IMR-90 (cell line): ENCODE results near the gene TXNDC5. TPM values are rescaled to one million over a fixed set of nuclear protein-coding genes. Genes with fewer than 3 reads are reported as not detected.

Experiments used
- ATAC-seq: fragments of 200-7000 bp; cut with Tn5 transposase; 2 replicates; pipeline ENCODE4 v1.9.1; 2020; ENCODE audit warnings: low read depth, mild to moderate bottlenecking, moderate library complexity
- BruUV-seq: library from RNA; stranded (reverse); fragments of 400-500 nt; replicated peaks from 2 replicates; lab custom pipeline; 2021; lab: Mats Ljungman, UMichigan
- CTCF ChIA-PET: fragments of 300-600 bp; formaldehyde crosslinking; extraction: SDS; loops from one replicate; lab custom pipeline; 2021; ENCODE audit warnings: antibody characterized with exemption; lab: Yijun Ruan, JAX
- POLR2A ChIA-PET: fragments of 300-600 bp; sonication (Branson Sonifier 250); formaldehyde crosslinking; loops from one replicate; lab custom pipeline; 2022; ENCODE audit warnings: antibody characterized with exemption; ENCODE audit not compliant: unreplicated experiment; lab: Charles Lee
- DNase-seq: peaks from one replicate; pipeline ENCODE4 v3.0.0; 2013
- H2AFZ ChIP-seq: replicated peaks from 2 replicates; pipeline ENCODE3; 2013; ENCODE audit warnings: low read length, mild to moderate bottlenecking; ENCODE audit not compliant: poor library complexity
- H2AK5ac ChIP-seq: 2 replicates; pipeline ENCODE4 v1.6.1; 2013; ENCODE audit warnings: low read depth, low read length, inconsistent platforms
- H2AK9ac ChIP-seq: replicated peaks from 2 replicates; pipeline ENCODE3; 2013; ENCODE audit warnings: mild to moderate bottlenecking, low read depth, low read length, moderate library complexity; ENCODE audit not compliant: poor library complexity
- H2BK120ac ChIP-seq: 2 replicates; pipeline ENCODE4 v1.6.1; 2013; ENCODE audit warnings: low read depth, low read length, inconsistent platforms
- H2BK15ac ChIP-seq: 3 replicates; pipeline ENCODE4 v1.6.1; 2013; ENCODE audit warnings: low read depth, low read length, inconsistent platforms
- H2BK20ac ChIP-seq: 2 replicates; pipeline ENCODE4 v1.6.1; 2013; ENCODE audit warnings: low read depth, mild to moderate bottlenecking, inconsistent platforms, low read length, moderate library complexity
- H2BK5ac ChIP-seq: 2 replicates; pipeline ENCODE4 v1.6.1; 2013; ENCODE audit warnings: mild to moderate bottlenecking, low read depth, low read length, inconsistent platforms; ENCODE audit not compliant: poor library complexity, severe bottlenecking
- H3K14ac ChIP-seq: replicated peaks from 2 replicates; pipeline ENCODE4 v1.6.1; 2013; ENCODE audit warnings: low read depth, low read length, inconsistent platforms
- H3K18ac ChIP-seq: 2 replicates; pipeline ENCODE4 v1.6.1; 2013; ENCODE audit warnings: low read depth, low read length, control low read depth
- H3K23ac ChIP-seq: 2 replicates; pipeline ENCODE4 v1.6.1; 2013; ENCODE audit warnings: low read depth, low read length, inconsistent platforms
- H3K27ac ChIP-seq: 2 replicates; pipeline ENCODE4 v1.5.1; 2013; ENCODE audit warnings: mild to moderate bottlenecking, control low read depth, low read length; ENCODE audit not compliant: insufficient read depth
- H3K27me3 ChIP-seq: 2 replicates; pipeline ENCODE4 v1.6.1; 2013; ENCODE audit warnings: low read length; ENCODE audit not compliant: control insufficient read depth, insufficient read depth
- H3K36me3 ChIP-seq: 2 replicates; pipeline ENCODE4 v1.6.1; 2013; ENCODE audit warnings: low read length, mixed read lengths; ENCODE audit not compliant: control insufficient read depth, insufficient read depth
- H3K4ac ChIP-seq: 2 replicates; pipeline ENCODE4 v1.6.1; 2013; ENCODE audit warnings: low read depth, low read length, inconsistent platforms
- H3K4me1 ChIP-seq: 2 replicates; pipeline ENCODE4 v1.6.1; 2013; ENCODE audit warnings: low read length, mixed read lengths; ENCODE audit not compliant: control insufficient read depth, insufficient read depth
- H3K4me2 ChIP-seq: 2 replicates; pipeline ENCODE4 v1.6.1; 2013; ENCODE audit warnings: low read depth, mild to moderate bottlenecking, control low read depth, low read length, moderate library complexity
- H3K4me3 ChIP-seq: 2 replicates; pipeline ENCODE4 v1.5.1; 2013; ENCODE audit warnings: low read depth, mild to moderate bottlenecking, control low read depth, low read length, moderate library complexity; ENCODE audit not compliant: insufficient read depth
- H3K56ac ChIP-seq: 2 replicates; pipeline ENCODE4 v1.6.1; 2013; ENCODE audit warnings: low read length, inconsistent platforms; ENCODE audit not compliant: insufficient read depth; ENCODE audit errors: extremely low read depth
- H3K79me1 ChIP-seq, 2 experiments: 2 replicates each; pipeline ENCODE4 v1.6.1; 2013; ENCODE audit warnings: low read length in 2 of 2, inconsistent platforms in 1 of 2, low read depth in 1 of 2
- H3K9ac ChIP-seq: 2 replicates; pipeline ENCODE4 v1.6.1; 2013; ENCODE audit warnings: low read depth, low read length, control low read depth
- H3K9me1 ChIP-seq: 2 replicates; pipeline ENCODE4 v1.6.1; 2013; ENCODE audit warnings: low read length, inconsistent platforms; ENCODE audit not compliant: insufficient read depth
- H3K9me3 ChIP-seq: 2 replicates; pipeline ENCODE4 v1.6.1; 2013; ENCODE audit warnings: low read length; ENCODE audit not compliant: control insufficient read depth, insufficient read depth
- H4K20me1 ChIP-seq: 2 replicates; pipeline ENCODE4 v1.6.1; 2013; ENCODE audit warnings: low read length, inconsistent platforms; ENCODE audit not compliant: insufficient read depth
- H4K5ac ChIP-seq: 2 replicates; pipeline ENCODE4 v1.6.1; 2013; ENCODE audit warnings: mild to moderate bottlenecking, low read depth, low read length, control low read depth
- H4K8ac ChIP-seq, 2 experiments: 2 replicates each; pipeline ENCODE4 v1.6.1; 2013; ENCODE audit warnings: low read depth in 2 of 2, low read length in 2 of 2, control low read depth in 1 of 2, inconsistent platforms in 1 of 2
- H4K91ac ChIP-seq: 2 replicates; pipeline ENCODE4 v1.6.1; 2013; ENCODE audit warnings: low read depth, low read length, inconsistent platforms; ENCODE audit not compliant: insufficient read depth
- CHD1 ChIP-seq: IDR thresholded peaks from 2 replicates; pipeline ENCODE4 v1.6.1; 2012; ENCODE audit warnings: low read depth, low read length, improper control_type of control experiment
- FOS ChIP-seq: fragments of 150-350 bp; IDR thresholded peaks from 2 replicates; pipeline ENCODE4 v1.6.1; 2016; ENCODE audit warnings: low read depth, low read length
- MAFK ChIP-seq: IDR thresholded peaks from 2 replicates; pipeline ENCODE4 v1.6.1; 2012; ENCODE audit warnings: low read depth, low read length, improper control_type of control experiment
- MAZ ChIP-seq: IDR thresholded peaks from 2 replicates; pipeline ENCODE4 v1.6.1; 2012; ENCODE audit warnings: low read depth, mild to moderate bottlenecking, low read length, improper control_type of control experiment, moderate library complexity, borderline replicate concordance
- POLR2A ChIP-seq: IDR thresholded peaks from 2 replicates; pipeline ENCODE4 v1.6.1; 2012; ENCODE audit warnings: mild to moderate bottlenecking, low read depth, low read length
- RCOR1 ChIP-seq: IDR thresholded peaks from 2 replicates; pipeline ENCODE4 v1.6.1; 2012; ENCODE audit warnings: mild to moderate bottlenecking, low read length, improper control_type of control experiment; ENCODE audit not compliant: insufficient replicate concordance
- RFX5 ChIP-seq: IDR thresholded peaks from 2 replicates; pipeline ENCODE4 v1.8.0; 2012; ENCODE audit warnings: low read depth, mild to moderate bottlenecking, low read length, moderate library complexity
- WGBS, 2 experiments: methylation state at CpG; one replicate each; pipeline versions ENCODE4 v1.1.5 to v1.1.7; 2013; ENCODE audit warnings: missing lambda C conversion rate in 2 of 2; ENCODE audit not compliant: insufficient read length in 1 of 2; ENCODE audit errors: extremely low coverage in 2 of 2; 5-methylcytosine and 5-hydroxymethylcytosine counted together
- dilution Hi-C: fragments of 300-500 bp; cut with HindIII; formaldehyde crosslinking; loops from one replicate; pipeline ENCODE4 v1.14.3; 2018; ENCODE audit warnings: low sequenced_read_pairs; ENCODE audit not compliant: unreplicated experiment
- in situ Hi-C: fragments of 300-500 bp; cut with MboI; formaldehyde crosslinking; loops from 3 replicates; pipeline ENCODE4 v1.14.3; 2019; ENCODE audit warnings: low sequenced_read_pairs, inconsistent platforms, mixed read lengths
- intact Hi-C: fragments of 100-400 bp; cut with micrococcal nuclease; formaldehyde crosslinking; loops from 2 replicates; pipeline ENCODE4 v1.10.0; 2022
- polyA plus RNA-seq, 3 experiments: library from polyadenylated mRNA; depleted of rRNA; stranded (reverse); fragments of >200 nt; gene quantifications; 2 replicates each; pipeline ENCODE4 v1.2.3, GENCODE V29; 2012; ENCODE audit warnings: low replicate concordance in 1 of 3
- total RNA-seq: library from RNA; depleted of rRNA; stranded (reverse); fragments of >200 nt; gene quantifications from 2 replicates; pipeline ENCODE4 v1.2.3, GENCODE V29; 2012
- TF ChIP-seq, protein P1 (sequence below): conservative IDR thresholded peaks from 2 replicates; pipeline ENCODE4 v1.5.1; 2012; ENCODE audit warnings: mild to moderate bottlenecking, low read depth, low read length, improper control_type of control experiment
- TF ChIP-seq, protein P2 (sequence below): fragments of 150-350 bp; IDR thresholded peaks from 2 replicates; pipeline ENCODE4 v1.6.1; 2016; ENCODE audit warnings: low read depth, mild to moderate bottlenecking, low read length, moderate library complexity, borderline replicate concordance

Gene TXNDC5
- total and polyA plus RNA-seq, 2 of the 4 experiments (the other 2 are of a cell fraction): 274 to 439 TPM

DNA sequence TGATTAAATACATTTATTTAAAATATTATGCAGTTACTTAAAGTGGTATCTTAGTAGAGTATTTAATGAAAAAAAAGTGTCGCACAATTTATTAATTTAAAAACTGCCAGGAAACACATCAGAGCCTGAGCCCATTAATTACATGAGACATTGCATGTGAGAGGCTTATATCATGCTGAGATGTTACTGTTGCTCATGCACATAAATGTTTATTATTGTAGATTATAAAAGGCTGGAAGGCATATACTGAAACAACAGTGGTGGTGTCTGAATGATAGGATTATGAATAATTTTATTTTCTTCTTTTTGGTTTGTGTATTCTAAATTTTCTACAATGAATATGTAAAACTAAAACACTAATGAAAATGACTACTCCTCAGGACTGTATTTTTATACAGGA, 45.7 kb upstream of the TXNDC5 start:
- BruUV-seq: no TSS peak
- H3K9ac ChIP-seq: no peak overlapping the region
- in situ Hi-C loops: no loop called here
- H3K4me2 ChIP-seq: no peak overlapping the region
- no peak overlapping the region for H3K4me3 ChIP-seq
- no peak overlapping the region for H3K14ac ChIP-seq
- no peak overlapping the region for H3K23ac ChIP-seq
- no peak overlapping the region for H2AK9ac ChIP-seq
- H4K5ac ChIP-seq: no peak overlapping the region
- no peak overlapping the region for H2BK5ac ChIP-seq
- H3K79me1 ChIP-seq: no peaks in the 10 kb centered on the region
- H3K9me3 ChIP-seq: no peaks in the 10 kb centered on the region
- no peak overlapping the region for H2BK15ac ChIP-seq
- ATAC-seq: no peak
- no peaks in the 10 kb centered on the region for H4K20me1 ChIP-seq
- TF ChIP-seq POLR2A (no peak), MAFK (no peak), RFX5 (no peak), MAZ (no peak), RCOR1 (no peak), CHD1 (no peak), FOS (no peak)
- TF ChIP-seq, protein P1, sequence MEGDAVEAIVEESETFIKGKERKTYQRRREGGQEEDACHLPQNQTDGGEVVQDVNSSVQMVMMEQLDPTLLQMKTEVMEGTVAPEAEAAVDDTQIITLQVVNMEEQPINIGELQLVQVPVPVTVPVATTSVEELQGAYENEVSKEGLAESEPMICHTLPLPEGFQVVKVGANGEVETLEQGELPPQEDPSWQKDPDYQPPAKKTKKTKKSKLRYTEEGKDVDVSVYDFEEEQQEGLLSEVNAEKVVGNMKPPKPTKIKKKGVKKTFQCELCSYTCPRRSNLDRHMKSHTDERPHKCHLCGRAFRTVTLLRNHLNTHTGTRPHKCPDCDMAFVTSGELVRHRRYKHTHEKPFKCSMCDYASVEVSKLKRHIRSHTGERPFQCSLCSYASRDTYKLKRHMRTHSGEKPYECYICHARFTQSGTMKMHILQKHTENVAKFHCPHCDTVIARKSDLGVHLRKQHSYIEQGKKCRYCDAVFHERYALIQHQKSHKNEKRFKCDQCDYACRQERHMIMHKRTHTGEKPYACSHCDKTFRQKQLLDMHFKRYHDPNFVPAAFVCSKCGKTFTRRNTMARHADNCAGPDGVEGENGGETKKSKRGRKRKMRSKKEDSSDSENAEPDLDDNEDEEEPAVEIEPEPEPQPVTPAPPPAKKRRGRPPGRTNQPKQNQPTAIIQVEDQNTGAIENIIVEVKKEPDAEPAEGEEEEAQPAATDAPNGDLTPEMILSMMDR: no peak
- TF ChIP-seq, protein P2, sequence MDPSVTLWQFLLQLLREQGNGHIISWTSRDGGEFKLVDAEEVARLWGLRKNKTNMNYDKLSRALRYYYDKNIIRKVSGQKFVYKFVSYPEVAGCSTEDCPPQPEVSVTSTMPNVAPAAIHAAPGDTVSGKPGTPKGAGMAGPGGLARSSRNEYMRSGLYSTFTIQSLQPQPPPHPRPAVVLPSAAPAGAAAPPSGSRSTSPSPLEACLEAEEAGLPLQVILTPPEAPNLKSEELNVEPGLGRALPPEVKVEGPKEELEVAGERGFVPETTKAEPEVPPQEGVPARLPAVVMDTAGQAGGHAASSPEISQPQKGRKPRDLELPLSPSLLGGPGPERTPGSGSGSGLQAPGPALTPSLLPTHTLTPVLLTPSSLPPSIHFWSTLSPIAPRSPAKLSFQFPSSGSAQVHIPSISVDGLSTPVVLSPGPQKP: no peak
- H3K4me1 ChIP-seq: no peaks in the 10 kb centered on the region
- no peak overlapping the region for H3K4ac ChIP-seq
- intact Hi-C loops: no loop called here
- dilution Hi-C loops: no loop called here
- no peak overlapping the region for H2BK120ac ChIP-seq
- H3K18ac ChIP-seq: no peak overlapping the region
- H4K8ac ChIP-seq: no peak overlapping the region
- H3K27ac ChIP-seq: no peak overlapping the region
- no peak for DNase-seq
- no peak overlapping the region for H4K91ac ChIP-seq
- H3K27me3 ChIP-seq: no peaks in the 10 kb centered on the region
- WGBS, 2 experiments: no CpG with 5 or more reads among the region's 1 CpG
- no peaks in the 10 kb centered on the region for H3K9me1 ChIP-seq
- no peaks in the 10 kb centered on the region for H3K36me3 ChIP-seq
- ChIA-PET CTCF (interaction anchor here (1.1 kb wide), 1 partner anchor 234 kb away, joined by 8 read pairs; no protein-coding TSS in a partner anchor), POLR2A (no interaction called here)
- H2BK20ac ChIP-seq: no peak overlapping the region
- H2AFZ ChIP-seq: no peak overlapping the region
- H3K56ac ChIP-seq: no peak overlapping the region
- H2AK5ac ChIP-seq: no peak overlapping the region
